ENCODE results near the gene PGM2L1.
"Not testable (repeated sequence)": the region's sequence is repeated elsewhere in the genome, so short reads cannot be mapped to it uniquely, and the experiment has no call there.

The PGM2L1 gene

GRCh38 chr11:74367881-74368280 lies 30.4 kb downstream of the PGM2L1 start:
- no peak for TF ChIP-seq EZH2phosphoT487 (IDR thresholded peaks at IDR 0.05; ENCODE audit: low read depth)
- TF ChIP-seq, protein P1, sequence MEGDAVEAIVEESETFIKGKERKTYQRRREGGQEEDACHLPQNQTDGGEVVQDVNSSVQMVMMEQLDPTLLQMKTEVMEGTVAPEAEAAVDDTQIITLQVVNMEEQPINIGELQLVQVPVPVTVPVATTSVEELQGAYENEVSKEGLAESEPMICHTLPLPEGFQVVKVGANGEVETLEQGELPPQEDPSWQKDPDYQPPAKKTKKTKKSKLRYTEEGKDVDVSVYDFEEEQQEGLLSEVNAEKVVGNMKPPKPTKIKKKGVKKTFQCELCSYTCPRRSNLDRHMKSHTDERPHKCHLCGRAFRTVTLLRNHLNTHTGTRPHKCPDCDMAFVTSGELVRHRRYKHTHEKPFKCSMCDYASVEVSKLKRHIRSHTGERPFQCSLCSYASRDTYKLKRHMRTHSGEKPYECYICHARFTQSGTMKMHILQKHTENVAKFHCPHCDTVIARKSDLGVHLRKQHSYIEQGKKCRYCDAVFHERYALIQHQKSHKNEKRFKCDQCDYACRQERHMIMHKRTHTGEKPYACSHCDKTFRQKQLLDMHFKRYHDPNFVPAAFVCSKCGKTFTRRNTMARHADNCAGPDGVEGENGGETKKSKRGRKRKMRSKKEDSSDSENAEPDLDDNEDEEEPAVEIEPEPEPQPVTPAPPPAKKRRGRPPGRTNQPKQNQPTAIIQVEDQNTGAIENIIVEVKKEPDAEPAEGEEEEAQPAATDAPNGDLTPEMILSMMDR (IDR thresholded peaks at IDR 0.05; ENCODE audit: low read depth, low read length): no peak
- no peaks in the 10 kb centered on the region for H3K9me3 ChIP-seq (ENCODE audit: insufficient read depth, low read length)
- no peaks in the 10 kb centered on the region for H3K27me3 ChIP-seq (ENCODE audit: low read depth, low read length)

DNA sequence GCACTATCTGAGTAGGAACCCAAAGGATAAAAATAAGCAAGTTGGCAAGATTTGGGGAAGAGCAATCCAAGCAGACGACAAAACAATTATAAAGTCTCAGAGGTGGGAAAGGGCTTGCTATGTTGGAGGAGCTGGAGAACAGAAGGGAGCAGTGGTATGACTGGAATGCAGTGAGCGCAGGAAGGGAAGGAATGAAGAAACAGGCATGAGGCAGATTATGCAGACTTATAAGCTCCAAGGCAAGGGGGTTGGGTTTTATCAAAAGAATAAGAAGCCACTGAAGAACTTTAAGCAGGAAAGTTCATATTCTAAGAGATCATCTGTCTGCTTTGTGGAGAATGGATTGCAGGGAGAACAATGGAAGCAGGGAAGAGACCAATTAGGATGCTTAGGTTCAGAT lies 31.7 kb downstream of the PGM2L1 start:
- Histone ChIP-seq H3K27ac (ENCODE audit: low read length) (no peak overlapping the region), H3K9me3 (ENCODE audit: insufficient read depth, low read length) (no peaks in the 10 kb centered on the region), H3K79me2 (ENCODE audit: low read length) (no peaks in the 10 kb centered on the region), H3K9ac (ENCODE audit: low read length) (no peak overlapping the region), H4K20me1 (ENCODE audit: insufficient read depth, low read length) (no peaks in the 10 kb centered on the region), H3K4me2 (ENCODE audit: low read length) (no peak overlapping the region), H3K4me3 (ENCODE audit: low read length) (no peak overlapping the region), H3K36me3 (replicated peaks; ENCODE audit: low read depth, low read length) (no peaks in the 10 kb centered on the region), H3K27me3 (ENCODE audit: low read depth, low read length) (no peaks in the 10 kb centered on the region), H3K4me1 (ENCODE audit: low read length) (no peaks in the 10 kb centered on the region), H2AFZ (ENCODE audit: low read depth, low read length) (no peak overlapping the region)
- TF ChIP-seq, protein P1 (IDR thresholded peaks at IDR 0.05; ENCODE audit: low read depth, low read length): no peak
- TF ChIP-seq EZH2phosphoT487 (IDR thresholded peaks at IDR 0.05; ENCODE audit: low read depth): no peak

More at GRCh38 chr11:74367881-74368280, 30.4 kb downstream of the PGM2L1 start:
- H3K79me2 ChIP-seq (ENCODE audit: low read length): no peaks in the 10 kb centered on the region
- H3K4me1 ChIP-seq (ENCODE audit: low read length): no peaks in the 10 kb centered on the region
- H3K36me3 ChIP-seq (replicated peaks; ENCODE audit: low read depth, low read length): no peaks in the 10 kb centered on the region
- H3K4me3 ChIP-seq (ENCODE audit: low read length): no peak overlapping the region
- no peak overlapping the region for H3K27ac ChIP-seq (ENCODE audit: low read length)
- no peak overlapping the region for H3K9ac ChIP-seq (ENCODE audit: low read length)
- no peaks in the 10 kb centered on the region for H4K20me1 ChIP-seq (ENCODE audit: insufficient read depth, low read length)
- H3K4me2 ChIP-seq (ENCODE audit: low read length): no peak overlapping the region
- H2AFZ ChIP-seq (ENCODE audit: low read depth, low read length): no peak overlapping the region

DNA sequence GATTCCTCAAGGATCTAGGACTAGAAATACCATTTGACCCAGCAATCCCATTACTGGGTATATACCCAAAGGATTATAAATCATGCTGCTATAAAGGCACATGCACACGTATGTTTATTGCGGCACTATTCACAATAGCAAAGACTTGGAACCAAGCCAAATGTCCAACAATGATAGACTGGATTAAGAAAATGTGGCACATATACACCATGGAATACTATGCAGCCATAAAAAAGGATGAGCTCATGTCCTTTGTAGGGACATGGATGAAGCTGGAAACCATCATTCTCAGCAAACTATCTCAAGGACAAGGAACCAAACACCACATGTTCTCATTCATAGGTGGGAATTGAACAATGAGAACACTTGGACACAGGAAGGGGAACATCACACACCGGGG lies 32.4 kb downstream of the PGM2L1 start:
- not testable (repeated sequence) for H3K27me3 ChIP-seq (ENCODE audit: low read depth, low read length); H3K4me1 ChIP-seq (ENCODE audit: low read length); H3K4me2 ChIP-seq (ENCODE audit: low read length); H4K20me1 ChIP-seq (ENCODE audit: insufficient read depth, low read length); H2AFZ ChIP-seq (ENCODE audit: low read depth, low read length); H3K79me2 ChIP-seq (ENCODE audit: low read length); H3K9me3 ChIP-seq (ENCODE audit: insufficient read depth, low read length); H3K4me3 ChIP-seq (ENCODE audit: low read length); H3K9ac ChIP-seq (ENCODE audit: low read length); H3K36me3 ChIP-seq (replicated peaks; ENCODE audit: low read depth, low read length); H3K27ac ChIP-seq (ENCODE audit: low read length)

DNA sequence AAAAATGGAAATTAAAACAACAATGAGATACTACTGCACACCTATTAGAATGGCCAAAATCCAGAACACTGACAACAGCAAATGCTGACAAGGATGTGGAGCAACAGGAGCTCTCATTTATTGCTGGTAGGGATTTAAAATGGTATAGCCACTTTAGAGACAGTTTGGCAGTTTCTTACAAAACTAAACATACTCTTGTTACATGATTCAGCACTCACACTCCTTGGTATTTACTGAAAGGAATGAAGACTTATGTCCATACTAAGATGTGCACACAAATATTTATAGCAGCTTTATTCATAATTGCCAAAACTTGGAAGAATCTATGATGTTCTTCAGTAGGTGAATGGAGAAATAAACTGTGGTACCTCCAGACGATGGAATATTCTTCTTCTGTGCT lies 40.8 kb downstream of the PGM2L1 start:
- H2AFZ ChIP-seq (ENCODE audit: low read depth, low read length): no peak overlapping the region
- no peak overlapping the region for H3K4me3 ChIP-seq (ENCODE audit: low read length)
- H3K4me1 ChIP-seq (ENCODE audit: low read length): no peaks in the 10 kb centered on the region
- no peaks in the 10 kb centered on the region for H3K36me3 ChIP-seq (replicated peaks; ENCODE audit: low read depth, low read length)
- no peak overlapping the region for H3K4me2 ChIP-seq (ENCODE audit: low read length)
- TF ChIP-seq, protein P1 (IDR thresholded peaks at IDR 0.05; ENCODE audit: low read depth, low read length): no peak
- TF ChIP-seq EZH2phosphoT487 (IDR thresholded peaks at IDR 0.05; ENCODE audit: low read depth): no peak
- no peak overlapping the region for H3K27ac ChIP-seq (ENCODE audit: low read length)
- H3K79me2 ChIP-seq (ENCODE audit: low read length): no peaks in the 10 kb centered on the region
- H3K9ac ChIP-seq (ENCODE audit: low read length): no peak overlapping the region
- H3K27me3 ChIP-seq (ENCODE audit: low read depth, low read length): no peaks in the 10 kb centered on the region
- no peaks in the 10 kb centered on the region for H3K9me3 ChIP-seq (ENCODE audit: insufficient read depth, low read length)
- no peaks in the 10 kb centered on the region for H4K20me1 ChIP-seq (ENCODE audit: insufficient read depth, low read length)

- H3K27ac ChIP-seq (ENCODE audit: low read length): no peak overlapping the region
- no peak overlapping the region for H2AFZ ChIP-seq (ENCODE audit: low read depth, low read length)
- H4K20me1 ChIP-seq (ENCODE audit: insufficient read depth, low read length): no peaks in the 10 kb centered on the region
- no peak overlapping the region for H3K9ac ChIP-seq (ENCODE audit: low read length)
- H3K9me3 ChIP-seq (ENCODE audit: insufficient read depth, low read length): no peaks in the 10 kb centered on the region
- H3K4me1 ChIP-seq (ENCODE audit: low read length): no peaks in the 10 kb centered on the region
- no peaks in the 10 kb centered on the region for H3K36me3 ChIP-seq (replicated peaks; ENCODE audit: low read depth, low read length)
- no peaks in the 10 kb centered on the region for H3K27me3 ChIP-seq (ENCODE audit: low read depth, low read length)
- H3K4me2 ChIP-seq (ENCODE audit: low read length): no peak overlapping the region
- TF ChIP-seq EZH2phosphoT487 (IDR thresholded peaks at IDR 0.05; ENCODE audit: low read depth): no peak
- TF ChIP-seq, protein P1 (IDR thresholded peaks at IDR 0.05; ENCODE audit: low read depth, low read length): no peak
- H3K4me3 ChIP-seq (ENCODE audit: low read length): no peak overlapping the region
- no peaks in the 10 kb centered on the region for H3K79me2 ChIP-seq (ENCODE audit: low read length)
Observed at GRCh38 chr11:74355626-74356025, 42.6 kb downstream of the PGM2L1 start.
